WI38 (cell line): ENCODE data around the gene BCL6.

ENCODE experiments used
- H3K4me3 ChIP-seq: 2 replicates; pipeline ENCODE4 v1.5.1; 2011; ENCODE audit warnings: low read depth, mild to moderate bottlenecking, control low read depth, low read length
- CTCF ChIP-seq: IDR thresholded peaks from 2 replicates; pipeline ENCODE4 v1.5.1; 2012; ENCODE audit warnings: low read depth, mild to moderate bottlenecking, control low read depth, low read length

BCL6 gene

DNA sequence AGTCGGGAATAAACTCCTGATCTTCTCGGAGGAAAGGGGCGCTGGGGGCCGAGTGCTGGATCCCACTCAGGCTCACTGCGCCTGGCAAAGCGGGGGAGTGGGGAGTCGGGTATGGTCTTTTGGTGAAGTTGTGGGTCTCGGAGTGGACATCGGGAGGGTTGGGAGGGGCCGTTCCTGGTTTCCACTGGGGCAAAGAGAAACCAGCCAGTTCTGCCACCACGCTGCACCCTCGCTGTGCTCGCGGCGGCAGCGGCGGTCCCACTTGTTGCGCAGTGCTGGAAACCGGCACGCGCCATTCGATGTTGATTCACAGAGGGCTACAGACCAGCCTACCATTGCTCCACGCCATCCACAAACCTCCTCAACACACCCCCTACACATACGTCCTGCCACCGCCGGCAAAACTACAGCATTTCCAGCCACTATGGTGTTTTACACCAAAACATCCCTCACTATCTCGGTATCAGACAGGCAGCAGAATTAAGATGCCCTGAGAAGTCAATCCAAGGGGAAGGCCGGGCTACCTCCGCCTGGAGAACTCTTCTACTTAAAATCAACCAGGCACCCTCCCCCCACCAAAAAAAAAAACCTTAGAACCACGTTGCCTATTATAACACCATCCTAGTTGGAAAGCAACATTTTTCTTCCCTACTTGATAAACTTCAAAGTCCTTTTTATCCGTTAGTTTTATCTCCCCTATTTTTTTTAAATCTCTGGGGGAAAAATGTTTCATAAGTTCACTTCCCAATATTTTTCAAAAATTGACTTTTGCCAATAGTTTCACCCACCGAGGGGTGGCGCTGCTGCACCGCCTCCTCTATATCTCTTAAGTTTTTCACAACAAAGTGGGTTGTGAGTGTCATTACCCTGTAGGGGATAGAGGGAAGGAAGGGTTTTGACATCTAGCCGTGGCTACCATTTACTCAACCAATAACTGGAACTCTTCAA lies 3.6 kb downstream of the BCL6 start:
- H3K4me3 ChIP-seq: peak overlapping the region; percentile 58
- peak; percentile 71 for TF ChIP-seq CTCF

- peak; percentile 86 for TF ChIP-seq CTCF
These were observed 4.6 kb downstream of the BCL6 start for GRCh38 chr3:187740421-187741399.

GRCh38 chr3:187739561-187740332 lies 5.5 kb downstream of the BCL6 start:
- peak overlapping the region; percentile 58 for H3K4me3 ChIP-seq
- peak; percentile 94 for TF ChIP-seq CTCF

More at GRCh38 chr3:187740421-187741399, 4.6 kb downstream of the BCL6 start:
- H3K4me3 ChIP-seq: peak overlapping the region; percentile 58

GRCh38 chr3:187739094-187739560 lies 6.1 kb downstream of the BCL6 start:
- no peak for TF ChIP-seq CTCF
- H3K4me3 ChIP-seq: peak overlapping the region; percentile 58

DNA sequence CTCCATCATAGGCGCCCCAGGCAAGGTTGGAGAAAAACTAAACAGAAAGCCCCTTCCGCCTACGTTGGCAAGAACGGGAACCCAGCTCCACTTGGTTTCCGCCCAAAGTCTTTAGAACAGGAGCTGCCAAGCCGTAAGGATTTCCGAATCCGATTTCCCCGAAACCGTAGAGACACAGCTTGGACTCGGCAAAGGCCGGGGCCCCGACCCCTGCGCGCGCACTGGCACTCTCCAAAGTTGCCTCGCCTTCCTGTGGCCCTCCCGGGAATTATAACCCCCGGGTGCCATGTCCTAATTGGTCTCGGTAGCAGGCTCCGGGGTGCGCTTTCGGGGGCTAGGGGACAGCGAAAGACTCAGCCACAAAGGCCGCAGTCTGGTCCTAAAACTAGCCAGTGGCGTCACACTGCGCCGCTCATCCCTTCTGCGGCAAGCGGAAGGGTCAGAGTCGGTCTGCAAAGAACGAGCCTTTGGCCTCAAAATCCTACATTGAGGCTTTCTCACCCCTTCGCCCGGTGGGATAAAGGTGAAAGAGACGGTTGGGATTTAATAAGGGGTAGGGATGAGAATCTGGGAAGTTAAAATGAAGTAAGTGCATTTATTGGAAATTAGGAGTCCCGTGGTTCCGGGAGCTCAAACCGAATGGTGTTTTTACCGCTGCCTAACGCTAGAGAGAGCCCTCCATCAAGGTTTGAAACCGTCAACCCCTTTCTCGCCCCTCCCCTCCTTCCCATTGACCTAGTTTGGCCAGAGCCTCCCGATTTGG lies 6.8 kb downstream of the BCL6 start:
- peak overlapping the region; percentile 58 for H3K4me3 ChIP-seq
- TF ChIP-seq CTCF: peak; percentile 74

- no peak for TF ChIP-seq CTCF
- peak overlapping the region; percentile 58 for H3K4me3 ChIP-seq
These were observed 7.3 kb downstream of the BCL6 start for GRCh38 chr3:187738071-187738330.
